ENCODE data around the gene R3HCC1L. TPM values are rescaled to one million over a fixed set of nuclear protein-coding genes. Genes with fewer than 3 reads are reported as not detected.

R3HCC1L gene
- total and polyA plus RNA-seq, 11 donors, result 4.0 to 8.6 (median 5.2) TPM

DNA sequence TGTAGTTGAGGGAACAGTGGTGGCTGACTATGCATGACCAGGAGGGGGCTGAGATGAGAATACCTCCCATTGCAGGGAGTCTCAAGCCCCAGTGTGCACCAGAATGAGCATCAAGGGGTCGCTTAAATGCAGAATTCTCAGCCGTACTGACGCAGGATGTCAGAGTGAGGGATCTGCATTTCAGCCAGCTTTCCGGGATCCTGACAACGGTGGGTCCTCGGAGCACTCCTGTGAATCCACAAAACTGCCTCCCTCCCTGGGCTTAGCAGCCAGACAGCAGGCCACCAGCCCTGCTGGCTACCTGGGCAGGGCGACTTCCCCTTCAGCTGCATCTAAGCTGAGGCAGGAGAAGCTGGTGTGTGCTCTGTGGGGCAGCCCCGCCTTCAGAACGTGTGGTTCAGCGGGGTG is 155.3 kb downstream of the R3HCC1L start:
- TF ChIP-seq, protein P1, sequence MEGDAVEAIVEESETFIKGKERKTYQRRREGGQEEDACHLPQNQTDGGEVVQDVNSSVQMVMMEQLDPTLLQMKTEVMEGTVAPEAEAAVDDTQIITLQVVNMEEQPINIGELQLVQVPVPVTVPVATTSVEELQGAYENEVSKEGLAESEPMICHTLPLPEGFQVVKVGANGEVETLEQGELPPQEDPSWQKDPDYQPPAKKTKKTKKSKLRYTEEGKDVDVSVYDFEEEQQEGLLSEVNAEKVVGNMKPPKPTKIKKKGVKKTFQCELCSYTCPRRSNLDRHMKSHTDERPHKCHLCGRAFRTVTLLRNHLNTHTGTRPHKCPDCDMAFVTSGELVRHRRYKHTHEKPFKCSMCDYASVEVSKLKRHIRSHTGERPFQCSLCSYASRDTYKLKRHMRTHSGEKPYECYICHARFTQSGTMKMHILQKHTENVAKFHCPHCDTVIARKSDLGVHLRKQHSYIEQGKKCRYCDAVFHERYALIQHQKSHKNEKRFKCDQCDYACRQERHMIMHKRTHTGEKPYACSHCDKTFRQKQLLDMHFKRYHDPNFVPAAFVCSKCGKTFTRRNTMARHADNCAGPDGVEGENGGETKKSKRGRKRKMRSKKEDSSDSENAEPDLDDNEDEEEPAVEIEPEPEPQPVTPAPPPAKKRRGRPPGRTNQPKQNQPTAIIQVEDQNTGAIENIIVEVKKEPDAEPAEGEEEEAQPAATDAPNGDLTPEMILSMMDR (IDR thresholded peaks at IDR 0.05), result no peak
- TF ChIP-seq POLR2A (IDR thresholded peaks at IDR 0.05), result no peak
- Histone ChIP-seq H3K4me3 (no peak overlapping the region), H3K36me3 (no peaks in the 10 kb centered on the region), H3K9me3 (no peaks in the 10 kb centered on the region), H3K27me3 (no peaks in the 10 kb centered on the region), H3K27ac (no peak overlapping the region), H3K4me1 (peaks cover 3 to 26% (median 17%) of the 10 kb centered on the region in 12 donors)
- 82 to 96% (median 86%) methylated on average over 9 to 10 of the region's 10 CpGs for WGBS, 4 donors
- DNase-seq (no peak), ATAC-seq (no peak)
- intact Hi-C loops (cut with DNase I), result no loop called here

DNA sequence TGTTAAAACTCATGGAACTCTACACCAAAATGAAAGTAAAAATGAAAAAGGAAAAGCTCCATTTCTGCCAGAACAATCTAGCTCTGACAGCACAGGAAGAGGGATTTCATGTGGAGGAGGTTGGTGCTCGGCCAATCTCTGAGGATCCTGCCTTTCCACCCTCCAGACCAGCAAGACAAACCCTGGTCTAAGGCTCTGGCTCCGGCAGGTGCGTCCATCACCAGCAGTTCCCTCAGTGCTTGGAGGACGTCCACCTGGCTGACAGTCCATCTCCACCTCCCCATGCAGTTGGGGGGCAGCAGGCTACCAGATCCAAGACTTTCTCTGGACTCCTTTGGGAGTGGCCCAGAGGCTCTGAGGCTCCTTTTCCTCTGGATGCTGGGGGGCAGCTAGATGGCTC is 158.5 kb downstream of the R3HCC1L start:
- H3K27me3 ChIP-seq, result no peaks in the 10 kb centered on the region
- ATAC-seq, result peak in 2 of 4 donors; percentile 46 to 53
- peak overlapping the region in 3 of 12 donors; percentile 2 to 43 (median 22) for H3K27ac ChIP-seq
- TF ChIP-seq POLR2A (IDR thresholded peaks at IDR 0.05), result no peak
- TF ChIP-seq, protein P1 (IDR thresholded peaks at IDR 0.05), result no peak
- no peaks in the 10 kb centered on the region for H3K9me3 ChIP-seq
- peak in 1 of 5 donors; percentile 30 for DNase-seq
- H3K36me3 ChIP-seq, result no peaks in the 10 kb centered on the region
- no peak overlapping the region for H3K4me3 ChIP-seq
- 48 to 68% (median 55%) methylated on average over 2 to 4 of the region's 4 CpGs for WGBS, 4 donors
- peaks cover 3 to 45% (median 23%) of the 10 kb centered on the region in 12 donors for H3K4me1 ChIP-seq
- intact Hi-C loops (cut with DNase I), result no loop called here

DNA sequence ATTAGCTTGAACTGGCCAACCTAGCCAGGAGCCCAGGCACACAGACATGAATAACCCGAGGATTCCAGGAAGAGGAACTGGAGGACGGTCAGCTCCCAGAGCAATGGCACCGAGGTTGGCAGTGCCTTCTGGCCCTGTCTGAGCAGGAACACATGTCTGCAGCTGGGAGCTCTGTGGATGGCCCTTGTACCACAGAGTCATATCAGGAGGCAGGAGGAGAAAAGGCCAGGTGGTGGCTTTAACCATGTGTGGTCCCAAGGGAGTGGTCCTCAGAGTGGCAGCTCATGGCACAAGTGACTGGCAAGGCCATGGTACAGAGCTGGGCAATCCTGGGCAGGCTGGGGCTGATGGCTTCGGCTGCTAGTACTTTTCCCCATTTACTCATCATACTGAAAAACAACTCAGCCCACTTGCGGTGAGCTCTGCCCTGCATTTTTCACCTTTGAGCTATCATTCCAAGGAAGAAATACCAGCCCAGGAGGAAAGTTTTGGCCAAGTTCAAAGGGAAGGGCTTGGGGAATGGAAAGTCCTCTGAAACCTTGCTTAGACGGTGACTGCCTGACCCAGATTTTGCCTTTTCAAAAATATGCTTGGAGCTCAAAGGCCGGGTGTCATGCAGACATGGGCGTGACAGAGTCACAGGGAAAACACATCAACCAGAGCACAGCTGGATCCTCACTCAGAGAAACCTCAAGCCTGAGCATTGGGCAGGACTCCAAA is 159.3 kb downstream of the R3HCC1L start:
- intact Hi-C loops (cut with DNase I), result no loop called here
- Histone ChIP-seq H3K27me3 (no peaks in the 10 kb centered on the region), H3K9me3 (no peaks in the 10 kb centered on the region), H3K36me3 (no peaks in the 10 kb centered on the region), H3K4me3 (no peak overlapping the region), H3K27ac (peak overlapping the region in 4 of 12 donors; percentile 2 to 43 (median 18)), H3K4me1 (peaks cover 3 to 45% (median 23%) of the 10 kb centered on the region in 12 donors)
- DNase-seq, result peak in 4 of 5 donors; percentile 52 to 79 (median 56)
- 38 to 53% (median 46%) methylated on average over 8 of the region's 8 CpGs for WGBS, 4 donors
- ATAC-seq, result peak; percentile 19 to 78 (median 64)
- no peak for TF ChIP-seq POLR2A (IDR thresholded peaks at IDR 0.05)
- TF ChIP-seq, protein P1 (IDR thresholded peaks at IDR 0.05), result no peak

DNA sequence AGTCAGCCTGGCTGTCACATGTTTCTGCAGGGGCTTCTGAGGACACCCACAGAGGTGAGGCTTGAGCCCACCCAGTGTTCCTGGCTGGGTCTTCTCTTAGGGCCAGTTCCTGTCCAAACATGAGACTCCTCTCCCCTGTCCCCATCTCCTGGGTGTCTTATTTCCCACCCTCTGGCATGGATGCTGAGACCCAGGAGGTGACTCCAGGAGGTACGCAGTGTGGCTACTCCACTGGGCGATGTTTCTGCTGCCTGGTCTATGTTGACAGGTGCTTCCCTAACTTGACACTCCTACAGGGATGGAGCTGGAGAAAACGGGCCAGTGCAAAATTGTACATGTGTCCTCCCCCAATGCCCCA is 159.8 kb downstream of the R3HCC1L start:
- Histone ChIP-seq H3K4me3 (no peak overlapping the region), H3K4me1 (peaks cover 3 to 45% (median 23%) of the 10 kb centered on the region in 12 donors), H3K9me3 (no peaks in the 10 kb centered on the region), H3K36me3 (no peaks in the 10 kb centered on the region), H3K27ac (no peak overlapping the region), H3K27me3 (peaks cover 0 to 1% (median 0%) of the 10 kb centered on the region in 9 donors)
- DNase-seq (no peak), ATAC-seq (no peak)
- intact Hi-C loops (cut with DNase I), result no loop called here
- WGBS, 4 donors, result 43 to 75% (median 58%) methylated on average over 3 of the region's 3 CpGs
- TF ChIP-seq, protein P1 (IDR thresholded peaks at IDR 0.05), result no peak
- TF ChIP-seq POLR2A (IDR thresholded peaks at IDR 0.05), result no peak

Other genes starting within 250 kb of the R3HCC1L start
- gene CRTAC1, start 104.0 kb upstream of the R3HCC1L start, total RNA-seq, result 1 to 10 TPM in 7 of 9 donors, under 1 TPM in 2; 0.91 to 8.6 (median 1.7) TPM
- 1 to 10 TPM in 1 of 2 donors, under 1 TPM in 1; 0.38 to 2.0 TPM for gene CRTAC1, start 104.0 kb upstream of the R3HCC1L start, polyA plus RNA-seq
- gene LOXL4, start 133.5 kb downstream of the R3HCC1L start, total RNA-seq, result 10 to 100 TPM in 2 of 9 donors, 1 to 10 TPM in 7; 1.0 to 68.8 (median 1.7) TPM
- gene LOXL4, start 133.5 kb downstream of the R3HCC1L start, polyA plus RNA-seq, result 10 to 100 TPM in 1 of 2 donors, under 1 TPM in 1; 0.88 to 13.5 TPM